IMR-90 (cell line): ENCODE measurements around the gene RNGTT. TPM values are rescaled to one million over a fixed set of nuclear protein-coding genes. Genes with fewer than 3 reads are reported as not detected.

Experiments used
- ATAC-seq: fragments of 200-7000 bp; cut with Tn5 transposase; 2 replicates; pipeline ENCODE4 v1.9.1; 2020; ENCODE audit warnings: low read depth, mild to moderate bottlenecking, moderate library complexity
- BruUV-seq: library from RNA; stranded (reverse); fragments of 400-500 nt; replicated peaks from 2 replicates; lab custom pipeline; 2021; lab: Mats Ljungman, UMichigan
- CTCF ChIA-PET: fragments of 300-600 bp; formaldehyde crosslinking; extraction: SDS; loops from one replicate; lab custom pipeline; 2021; ENCODE audit warnings: antibody characterized with exemption; lab: Yijun Ruan, JAX
- POLR2A ChIA-PET: fragments of 300-600 bp; sonication (Branson Sonifier 250); formaldehyde crosslinking; loops from one replicate; lab custom pipeline; 2022; ENCODE audit warnings: antibody characterized with exemption; ENCODE audit not compliant: unreplicated experiment; lab: Charles Lee
- DNase-seq: peaks from one replicate; pipeline ENCODE4 v3.0.0; 2013
- H2AFZ ChIP-seq: replicated peaks from 2 replicates; pipeline ENCODE3; 2013; ENCODE audit warnings: low read length, mild to moderate bottlenecking; ENCODE audit not compliant: poor library complexity
- H2AK5ac ChIP-seq: 2 replicates; pipeline ENCODE4 v1.6.1; 2013; ENCODE audit warnings: low read depth, low read length, inconsistent platforms
- H2AK9ac ChIP-seq: replicated peaks from 2 replicates; pipeline ENCODE3; 2013; ENCODE audit warnings: mild to moderate bottlenecking, low read depth, low read length, moderate library complexity; ENCODE audit not compliant: poor library complexity
- H2BK120ac ChIP-seq: 2 replicates; pipeline ENCODE4 v1.6.1; 2013; ENCODE audit warnings: low read depth, low read length, inconsistent platforms
- H2BK15ac ChIP-seq: 3 replicates; pipeline ENCODE4 v1.6.1; 2013; ENCODE audit warnings: low read depth, low read length, inconsistent platforms
- H2BK20ac ChIP-seq: 2 replicates; pipeline ENCODE4 v1.6.1; 2013; ENCODE audit warnings: low read depth, mild to moderate bottlenecking, inconsistent platforms, low read length, moderate library complexity
- H2BK5ac ChIP-seq: 2 replicates; pipeline ENCODE4 v1.6.1; 2013; ENCODE audit warnings: mild to moderate bottlenecking, low read depth, low read length, inconsistent platforms; ENCODE audit not compliant: poor library complexity, severe bottlenecking
- H3K14ac ChIP-seq: replicated peaks from 2 replicates; pipeline ENCODE4 v1.6.1; 2013; ENCODE audit warnings: low read depth, low read length, inconsistent platforms
- H3K18ac ChIP-seq: 2 replicates; pipeline ENCODE4 v1.6.1; 2013; ENCODE audit warnings: low read depth, low read length, control low read depth
- H3K23ac ChIP-seq: 2 replicates; pipeline ENCODE4 v1.6.1; 2013; ENCODE audit warnings: low read depth, low read length, inconsistent platforms
- H3K27ac ChIP-seq: 2 replicates; pipeline ENCODE4 v1.5.1; 2013; ENCODE audit warnings: mild to moderate bottlenecking, control low read depth, low read length; ENCODE audit not compliant: insufficient read depth
- H3K27me3 ChIP-seq: 2 replicates; pipeline ENCODE4 v1.6.1; 2013; ENCODE audit warnings: low read length; ENCODE audit not compliant: control insufficient read depth, insufficient read depth
- H3K36me3 ChIP-seq: 2 replicates; pipeline ENCODE4 v1.6.1; 2013; ENCODE audit warnings: low read length, mixed read lengths; ENCODE audit not compliant: control insufficient read depth, insufficient read depth
- H3K4ac ChIP-seq: 2 replicates; pipeline ENCODE4 v1.6.1; 2013; ENCODE audit warnings: low read depth, low read length, inconsistent platforms
- H3K4me1 ChIP-seq: 2 replicates; pipeline ENCODE4 v1.6.1; 2013; ENCODE audit warnings: low read length, mixed read lengths; ENCODE audit not compliant: control insufficient read depth, insufficient read depth
- H3K4me2 ChIP-seq: 2 replicates; pipeline ENCODE4 v1.6.1; 2013; ENCODE audit warnings: low read depth, mild to moderate bottlenecking, control low read depth, low read length, moderate library complexity
- H3K4me3 ChIP-seq: 2 replicates; pipeline ENCODE4 v1.5.1; 2013; ENCODE audit warnings: low read depth, mild to moderate bottlenecking, control low read depth, low read length, moderate library complexity; ENCODE audit not compliant: insufficient read depth
- H3K56ac ChIP-seq: 2 replicates; pipeline ENCODE4 v1.6.1; 2013; ENCODE audit warnings: low read length, inconsistent platforms; ENCODE audit not compliant: insufficient read depth; ENCODE audit errors: extremely low read depth
- H3K79me1 ChIP-seq, 2 experiments: 2 replicates each; pipeline ENCODE4 v1.6.1; 2013; ENCODE audit warnings: low read length in 2 of 2, inconsistent platforms in 1 of 2, low read depth in 1 of 2
- H3K9ac ChIP-seq: 2 replicates; pipeline ENCODE4 v1.6.1; 2013; ENCODE audit warnings: low read depth, low read length, control low read depth
- H3K9me1 ChIP-seq: 2 replicates; pipeline ENCODE4 v1.6.1; 2013; ENCODE audit warnings: low read length, inconsistent platforms; ENCODE audit not compliant: insufficient read depth
- H3K9me3 ChIP-seq: 2 replicates; pipeline ENCODE4 v1.6.1; 2013; ENCODE audit warnings: low read length; ENCODE audit not compliant: control insufficient read depth, insufficient read depth
- H4K20me1 ChIP-seq: 2 replicates; pipeline ENCODE4 v1.6.1; 2013; ENCODE audit warnings: low read length, inconsistent platforms; ENCODE audit not compliant: insufficient read depth
- H4K5ac ChIP-seq: 2 replicates; pipeline ENCODE4 v1.6.1; 2013; ENCODE audit warnings: mild to moderate bottlenecking, low read depth, low read length, control low read depth
- H4K8ac ChIP-seq, 2 experiments: 2 replicates each; pipeline ENCODE4 v1.6.1; 2013; ENCODE audit warnings: low read depth in 2 of 2, low read length in 2 of 2, control low read depth in 1 of 2, inconsistent platforms in 1 of 2
- H4K91ac ChIP-seq: 2 replicates; pipeline ENCODE4 v1.6.1; 2013; ENCODE audit warnings: low read depth, low read length, inconsistent platforms; ENCODE audit not compliant: insufficient read depth
- BHLHE40 ChIP-seq: fragments of 150-350 bp; IDR thresholded peaks from 2 replicates; pipeline ENCODE4 v1.6.1; 2016; ENCODE audit warnings: mild to moderate bottlenecking, low read depth, low read length
- CTCF ChIP-seq: conservative IDR thresholded peaks from 2 replicates; pipeline ENCODE4 v1.5.1; 2012; ENCODE audit warnings: mild to moderate bottlenecking, low read depth, low read length, improper control_type of control experiment
- MAZ ChIP-seq: IDR thresholded peaks from 2 replicates; pipeline ENCODE4 v1.6.1; 2012; ENCODE audit warnings: low read depth, mild to moderate bottlenecking, low read length, improper control_type of control experiment, moderate library complexity, borderline replicate concordance
- POLR2A ChIP-seq: IDR thresholded peaks from 2 replicates; pipeline ENCODE4 v1.6.1; 2012; ENCODE audit warnings: mild to moderate bottlenecking, low read depth, low read length
- WGBS, 2 experiments: methylation state at CpG; one replicate each; pipeline versions ENCODE4 v1.1.5 to v1.1.7; 2013; ENCODE audit warnings: missing lambda C conversion rate in 2 of 2; ENCODE audit not compliant: insufficient read length in 1 of 2; ENCODE audit errors: extremely low coverage in 2 of 2; 5-methylcytosine and 5-hydroxymethylcytosine counted together
- dilution Hi-C: fragments of 300-500 bp; cut with HindIII; formaldehyde crosslinking; loops from one replicate; pipeline ENCODE4 v1.14.3; 2018; ENCODE audit warnings: low sequenced_read_pairs; ENCODE audit not compliant: unreplicated experiment
- in situ Hi-C: fragments of 300-500 bp; cut with MboI; formaldehyde crosslinking; loops from 3 replicates; pipeline ENCODE4 v1.14.3; 2019; ENCODE audit warnings: low sequenced_read_pairs, inconsistent platforms, mixed read lengths
- intact Hi-C: fragments of 100-400 bp; cut with micrococcal nuclease; formaldehyde crosslinking; loops from 2 replicates; pipeline ENCODE4 v1.10.0; 2022
- polyA plus RNA-seq, 3 experiments: library from polyadenylated mRNA; depleted of rRNA; stranded (reverse); fragments of >200 nt; gene quantifications; 2 replicates each; pipeline ENCODE4 v1.2.3, GENCODE V29; 2012; ENCODE audit warnings: low replicate concordance in 1 of 3
- total RNA-seq: library from RNA; depleted of rRNA; stranded (reverse); fragments of >200 nt; gene quantifications from 2 replicates; pipeline ENCODE4 v1.2.3, GENCODE V29; 2012

RNGTT gene
- total and polyA plus RNA-seq, 2 of the 4 experiments (the other 2 are of a cell fraction) = 5.4 to 21.7 TPM

DNA sequence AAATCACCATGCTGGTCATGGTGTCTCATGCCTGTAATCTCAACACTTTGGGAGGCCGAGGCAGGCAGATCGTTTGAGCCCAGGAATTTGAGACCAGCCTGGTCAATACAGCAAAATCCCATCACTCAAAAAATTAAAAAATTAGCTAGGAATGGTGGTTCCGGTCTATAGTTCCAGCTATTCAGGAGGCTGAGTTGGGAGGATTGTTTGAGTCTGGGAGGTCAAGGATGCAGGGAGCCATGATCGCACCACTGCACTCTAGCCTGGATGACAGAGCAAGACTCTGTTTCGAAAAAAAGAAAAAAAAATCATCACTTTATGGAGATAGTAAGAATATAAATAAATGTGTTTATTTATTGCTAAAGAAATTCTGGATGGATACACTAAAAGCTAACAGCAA lies 124.1 kb downstream of the RNGTT start:
- no peak for DNase-seq
- no peak for ATAC-seq
- Histone ChIP-seq H3K14ac (no peak overlapping the region), H3K4me2 (no peak overlapping the region), H4K20me1 (no peaks in the 10 kb centered on the region), H3K27ac (no peak overlapping the region), H4K5ac (no peak overlapping the region), H2AK9ac (no peak overlapping the region), H2BK20ac (no peak overlapping the region), H2AK5ac (no peak overlapping the region), H3K36me3 (0 out of 2 replicates have a peak, but pooled peaks cover 1% of the 10 kb centered on the region), H3K9me1 (peaks cover 3% of the 10 kb centered on the region; the same call in 1 of the 2 replicates), H3K18ac (no peak overlapping the region), H3K4me1 (peaks cover 3% of the 10 kb centered on the region), H2BK15ac (no peak overlapping the region), H3K79me1 (peaks cover 7 to 10% of the 10 kb centered on the region in 2 experiments; a peak in 2 of 4 replicates), H3K27me3 (no peaks in the 10 kb centered on the region), H3K4me3 (no peak overlapping the region), H3K9ac (no peak overlapping the region), H2BK120ac (no peak overlapping the region), H2AFZ (no peak overlapping the region), H2BK5ac (no peak overlapping the region), H3K56ac (no peak overlapping the region), H4K91ac (no peak overlapping the region), H3K23ac (no peak overlapping the region), H4K8ac (no peak overlapping the region), H3K4ac (no peak overlapping the region), H3K9me3 (peaks cover 7% of the 10 kb centered on the region; the same call in 1 of the 2 replicates)
- dilution Hi-C loops = no loop called here
- in situ Hi-C loops = no loop called here
- no TSS peak for BruUV-seq
- no CpG with 5 or more reads among the region's 5 CpGs for WGBS, 2 experiments
- POLR2A ChIA-PET = no interaction called here
- intact Hi-C loops = no loop called here
- CTCF ChIA-PET = interaction anchor here (0.5 kb wide), 1 partner anchor 10 kb away, joined by 3 read pairs; no protein-coding TSS in a partner anchor
- TF ChIP-seq MAZ = no peak
- no peak for TF ChIP-seq CTCF
- TF ChIP-seq BHLHE40 = no peak
- TF ChIP-seq POLR2A = no peak
